ENCODE measurements around the gene ELAVL4. TPM values are rescaled to one million over a fixed set of nuclear protein-coding genes. Genes with fewer than 3 reads are reported as not detected.

Gene ELAVL4
- polyA plus RNA-seq, 1 donor from 2014 or later: 105 TPM

- no peaks in the 10 kb centered on the region for H3K9me2 ChIP-seq (ENCODE audit: insufficient read depth, low read length)
- no peak overlapping the region for H3K4me2 ChIP-seq (ENCODE audit: low read length)
- H3K79me2 ChIP-seq (replicated peaks; ENCODE audit: insufficient read depth, low read length): no peaks in the 10 kb centered on the region
- H2AFZ ChIP-seq (ENCODE audit: low read depth, low read length): no peak overlapping the region
- no peak overlapping the region for H3K27ac ChIP-seq (ENCODE audit: low read length)
- H3K36me3 ChIP-seq (ENCODE audit: insufficient read depth, low read length): no peaks in the 10 kb centered on the region
- H3F3A ChIP-seq (ENCODE audit: insufficient read depth, low read length, poor library complexity, severe bottlenecking): no peaks in the 10 kb centered on the region
- H3K4me3 ChIP-seq (ENCODE audit: low read length): no peak overlapping the region
- H3K27me3 ChIP-seq (ENCODE audit: insufficient read depth, low read depth, low read length): no peaks in the 10 kb centered on the region
- no peaks in the 10 kb centered on the region for H3K9me3 ChIP-seq (ENCODE audit: low read length)
- no peaks in the 10 kb centered on the region for H4K20me1 ChIP-seq (ENCODE audit: insufficient read depth)
- H3K9ac ChIP-seq (ENCODE audit: low read length): no peak overlapping the region
- TF ChIP-seq RAD21 (conservative IDR thresholded peaks at IDR 0.05): no peak
- no peak for TF ChIP-seq SMC3 (conservative IDR thresholded peaks at IDR 0.05; ENCODE audit: poor library complexity)
- TF ChIP-seq, protein P1, sequence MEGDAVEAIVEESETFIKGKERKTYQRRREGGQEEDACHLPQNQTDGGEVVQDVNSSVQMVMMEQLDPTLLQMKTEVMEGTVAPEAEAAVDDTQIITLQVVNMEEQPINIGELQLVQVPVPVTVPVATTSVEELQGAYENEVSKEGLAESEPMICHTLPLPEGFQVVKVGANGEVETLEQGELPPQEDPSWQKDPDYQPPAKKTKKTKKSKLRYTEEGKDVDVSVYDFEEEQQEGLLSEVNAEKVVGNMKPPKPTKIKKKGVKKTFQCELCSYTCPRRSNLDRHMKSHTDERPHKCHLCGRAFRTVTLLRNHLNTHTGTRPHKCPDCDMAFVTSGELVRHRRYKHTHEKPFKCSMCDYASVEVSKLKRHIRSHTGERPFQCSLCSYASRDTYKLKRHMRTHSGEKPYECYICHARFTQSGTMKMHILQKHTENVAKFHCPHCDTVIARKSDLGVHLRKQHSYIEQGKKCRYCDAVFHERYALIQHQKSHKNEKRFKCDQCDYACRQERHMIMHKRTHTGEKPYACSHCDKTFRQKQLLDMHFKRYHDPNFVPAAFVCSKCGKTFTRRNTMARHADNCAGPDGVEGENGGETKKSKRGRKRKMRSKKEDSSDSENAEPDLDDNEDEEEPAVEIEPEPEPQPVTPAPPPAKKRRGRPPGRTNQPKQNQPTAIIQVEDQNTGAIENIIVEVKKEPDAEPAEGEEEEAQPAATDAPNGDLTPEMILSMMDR (IDR thresholded peaks at IDR 0.05; ENCODE audit: poor library complexity, severe bottlenecking): no peak
- TF ChIP-seq POLR2AphosphoS5 (IDR thresholded peaks at IDR 0.05): no peak
- TF ChIP-seq MXI1 (conservative IDR thresholded peaks at IDR 0.05; ENCODE audit: poor library complexity, severe bottlenecking): no peak
- TF ChIP-seq, protein P2, sequence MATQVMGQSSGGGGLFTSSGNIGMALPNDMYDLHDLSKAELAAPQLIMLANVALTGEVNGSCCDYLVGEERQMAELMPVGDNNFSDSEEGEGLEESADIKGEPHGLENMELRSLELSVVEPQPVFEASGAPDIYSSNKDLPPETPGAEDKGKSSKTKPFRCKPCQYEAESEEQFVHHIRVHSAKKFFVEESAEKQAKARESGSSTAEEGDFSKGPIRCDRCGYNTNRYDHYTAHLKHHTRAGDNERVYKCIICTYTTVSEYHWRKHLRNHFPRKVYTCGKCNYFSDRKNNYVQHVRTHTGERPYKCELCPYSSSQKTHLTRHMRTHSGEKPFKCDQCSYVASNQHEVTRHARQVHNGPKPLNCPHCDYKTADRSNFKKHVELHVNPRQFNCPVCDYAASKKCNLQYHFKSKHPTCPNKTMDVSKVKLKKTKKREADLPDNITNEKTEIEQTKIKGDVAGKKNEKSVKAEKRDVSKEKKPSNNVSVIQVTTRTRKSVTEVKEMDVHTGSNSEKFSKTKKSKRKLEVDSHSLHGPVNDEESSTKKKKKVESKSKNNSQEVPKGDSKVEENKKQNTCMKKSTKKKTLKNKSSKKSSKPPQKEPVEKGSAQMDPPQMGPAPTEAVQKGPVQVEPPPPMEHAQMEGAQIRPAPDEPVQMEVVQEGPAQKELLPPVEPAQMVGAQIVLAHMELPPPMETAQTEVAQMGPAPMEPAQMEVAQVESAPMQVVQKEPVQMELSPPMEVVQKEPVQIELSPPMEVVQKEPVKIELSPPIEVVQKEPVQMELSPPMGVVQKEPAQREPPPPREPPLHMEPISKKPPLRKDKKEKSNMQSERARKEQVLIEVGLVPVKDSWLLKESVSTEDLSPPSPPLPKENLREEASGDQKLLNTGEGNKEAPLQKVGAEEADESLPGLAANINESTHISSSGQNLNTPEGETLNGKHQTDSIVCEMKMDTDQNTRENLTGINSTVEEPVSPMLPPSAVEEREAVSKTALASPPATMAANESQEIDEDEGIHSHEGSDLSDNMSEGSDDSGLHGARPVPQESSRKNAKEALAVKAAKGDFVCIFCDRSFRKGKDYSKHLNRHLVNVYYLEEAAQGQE (IDR thresholded peaks at IDR 0.05; ENCODE audit: borderline replicate concordance): no peak
- TF ChIP-seq EZH2 (IDR thresholded peaks at IDR 0.05; ENCODE audit: borderline replicate concordance, insufficient read depth, low read length, poor library complexity, severe bottlenecking): no peak
- no peak for TF ChIP-seq EP300 (conservative IDR thresholded peaks at IDR 0.05; ENCODE audit: poor library complexity, severe bottlenecking)
- no peak for TF ChIP-seq TAF1 (IDR thresholded peaks at IDR 0.05; ENCODE audit: low read depth)
Observed at GRCh38 chr1:50181027-50181663, 72.4 kb downstream of the ELAVL4 start.

GRCh38 chr1:50183378-50184133 is 74.8 kb downstream of the ELAVL4 start:
- Histone ChIP-seq H3K4me2 (ENCODE audit: low read length) (no peak overlapping the region), H3F3A (ENCODE audit: insufficient read depth, low read length, poor library complexity, severe bottlenecking) (no peaks in the 10 kb centered on the region), H3K9me3 (ENCODE audit: low read length) (no peaks in the 10 kb centered on the region), H3K79me2 (replicated peaks; ENCODE audit: insufficient read depth, low read length) (no peaks in the 10 kb centered on the region), H3K27me3 (ENCODE audit: insufficient read depth, low read depth, low read length) (no peaks in the 10 kb centered on the region), H3K36me3 (ENCODE audit: insufficient read depth, low read length) (no peaks in the 10 kb centered on the region), H3K27ac (ENCODE audit: low read length) (peak overlapping the region; percentile 42), H3K4me3 (ENCODE audit: low read length) (peak overlapping the region; percentile 22), H3K9me2 (ENCODE audit: insufficient read depth, low read length) (no peaks in the 10 kb centered on the region), H4K20me1 (ENCODE audit: insufficient read depth) (no peaks in the 10 kb centered on the region), H2AFZ (ENCODE audit: low read depth, low read length) (peak overlapping the region; percentile 28), H3K9ac (ENCODE audit: low read length) (peak overlapping the region; percentile 30)
- peak; percentile 10 for TF ChIP-seq SMC3 (conservative IDR thresholded peaks at IDR 0.05; ENCODE audit: poor library complexity)
- no peak for TF ChIP-seq RAD21 (conservative IDR thresholded peaks at IDR 0.05)
- TF ChIP-seq MXI1 (conservative IDR thresholded peaks at IDR 0.05; ENCODE audit: poor library complexity, severe bottlenecking): no peak
- TF ChIP-seq, protein P2 (IDR thresholded peaks at IDR 0.05; ENCODE audit: borderline replicate concordance): peak; percentile 41
- peak; percentile 33 for TF ChIP-seq POLR2AphosphoS5 (IDR thresholded peaks at IDR 0.05)
- no peak for TF ChIP-seq EZH2 (IDR thresholded peaks at IDR 0.05; ENCODE audit: borderline replicate concordance, insufficient read depth, low read length, poor library complexity, severe bottlenecking)
- TF ChIP-seq, protein P1 (IDR thresholded peaks at IDR 0.05; ENCODE audit: poor library complexity, severe bottlenecking): no peak
